ENCODE measurements around the gene MDC1. TPM values are rescaled to one million over a fixed set of nuclear protein-coding genes. Genes with fewer than 3 reads are reported as not detected.

MDC1 gene
- total and polyA plus RNA-seq, 2 of the 13 experiments (the other 11 are each of a cell fraction or from before 2014, with no cell fraction given) = 8.4 to 14.0 TPM

GRCh38 chr6:30749554-30750378 lies 32.7 kb upstream of the MDC1 start (continued):
- TF ChIP-seq THRA (CRISPR knock-in tag; IDR thresholded peaks at IDR 0.05; ENCODE audit: borderline replicate concordance) = 0 out of 2 replicates have a peak, but pooled peaks have one; percentile 1
- TF ChIP-seq HMGXB3 (CRISPR knock-in tag; IDR thresholded peaks at IDR 0.05; ENCODE audit: borderline replicate concordance) = no peak; the same call in 1 of the 2 replicates
- TF ChIP-seq POGZ (CRISPR knock-in tag; IDR thresholded peaks at IDR 0.05) = no peak
- TF ChIP-seq ZNF775 (CRISPR knock-in tag; IDR thresholded peaks at IDR 0.05; ENCODE audit: borderline replicate concordance) = no peak
- no peak for TF ChIP-seq DDIT3 (CRISPR knock-in tag; IDR thresholded peaks at IDR 0.05)
- 0 out of 2 replicates have a peak, but pooled peaks have one; percentile 11 for TF ChIP-seq ZNF589 (CRISPR knock-in tag; conservative IDR thresholded peaks at IDR 0.05)
- peak; percentile 87 for TF ChIP-seq FOSL2 (CRISPR knock-in tag; IDR thresholded peaks at IDR 0.05)
- peak; percentile 86 for TF ChIP-seq ZNF781 (CRISPR knock-in tag; IDR thresholded peaks at IDR 0.05; ENCODE audit: borderline replicate concordance, not compliant biosample characterization)
- TF ChIP-seq ZNF800 (CRISPR knock-in tag; IDR thresholded peaks at IDR 0.05) = 0 out of 2 replicates have a peak, but pooled peaks have one; percentile 43
- TF ChIP-seq MAZ (IDR thresholded peaks at IDR 0.05; ENCODE audit: borderline replicate concordance, low read depth, low read length) = no peak
- TF ChIP-seq MAZ (CRISPR knock-in tag; IDR thresholded peaks at IDR 0.05; ENCODE audit: low read depth) = 0 out of 2 replicates have a peak, but pooled peaks have one; percentile 18
- no peak for TF ChIP-seq GMEB2 (CRISPR knock-in tag; IDR thresholded peaks at IDR 0.05; ENCODE audit: low read depth)
- TF ChIP-seq ZGPAT (CRISPR knock-in tag; IDR thresholded peaks at IDR 0.05) = peak; percentile 24; the same call in 1 of the 2 replicates
- peak; percentile 16 for TF ChIP-seq ASH2L (IDR thresholded peaks at IDR 0.05; ENCODE audit: insufficient read length, low read depth, low read length)
- no peak for TF ChIP-seq SUZ12 (IDR thresholded peaks at IDR 0.05; ENCODE audit: low read depth, low read length)
- no peak; the same call in 1 of the 2 replicates for TF ChIP-seq ATF7-NPFF (CRISPR knock-in tag; IDR thresholded peaks at IDR 0.05; ENCODE audit: low read depth)

All from HepG2 (cell line).